Measurements from ENCODE around the gene SUN2.

SUN2 gene

GRCh38 chr22:38776086-38776485 lies 20.3 kb upstream of the SUN2 start:
- no peak for DNase-seq

GRCh38 chr22:38775656-38776055 lies 19.9 kb upstream of the SUN2 start:
- no peak for DNase-seq

- no peak for DNase-seq
Observed at GRCh38 chr22:38774496-38775166, 18.8 kb upstream of the SUN2 start.

GRCh38 chr22:38773363-38773946 lies 17.7 kb upstream of the SUN2 start:
- no peak for DNase-seq

GRCh38 chr22:38772623-38772873 lies 16.8 kb upstream of the SUN2 start:
- no peak for DNase-seq

- no peak for DNase-seq
Observed at GRCh38 chr22:38770257-38770949, 14.6 kb upstream of the SUN2 start.

- DNase-seq, result no peak
Observed at GRCh38 chr22:38768036-38768435, 12.2 kb upstream of the SUN2 start.

- no peak for DNase-seq
Observed at GRCh38 chr22:38767313-38767712, 11.5 kb upstream of the SUN2 start.

- peak; percentile 7 to 10 for DNase-seq
Observed at GRCh38 chr22:38766076-38766777, 10.4 kb upstream of the SUN2 start.

GRCh38 chr22:38762551-38762983 lies 6.8 kb upstream of the SUN2 start:
- no peak for DNase-seq

- no peak for DNase-seq
Observed at GRCh38 chr22:38761202-38762162, 5.7 kb upstream of the SUN2 start.

- peak; percentile 23 to 42 for DNase-seq
Observed at GRCh38 chr22:38760477-38761201, 4.8 kb upstream of the SUN2 start.

- DNase-seq, result no peak
Observed at GRCh38 chr22:38759005-38759404, 3.2 kb upstream of the SUN2 start.

GRCh38 chr22:38758276-38758945 lies 2.6 kb upstream of the SUN2 start:
- no peak for DNase-seq

- no peak for DNase-seq
Observed at GRCh38 chr22:38757464-38757757, 1.6 kb upstream of the SUN2 start.

GRCh38 chr22:38756711-38757463 lies 1.1 kb upstream of the SUN2 start:
- no peak for DNase-seq

GRCh38 chr22:38755155-38755910 lies 465 bp downstream of the SUN2 start:
- peak in 1 of 2 experiments; percentile 9 for DNase-seq

- DNase-seq, result no peak
Observed at GRCh38 chr22:38754751-38755154, 1.0 kb downstream of the SUN2 start.

GRCh38 chr22:38753948-38754750 lies 1.6 kb downstream of the SUN2 start:
- DNase-seq, result peak; percentile 34 to 54

Measured in NCI-H2081 (cell line).